Measurements from ENCODE around the gene FIGNL1. TPM values are rescaled to one million over a fixed set of nuclear protein-coding genes. Genes with fewer than 3 reads are reported as not detected.
A peak's percentile ranks its signal among the peaks of the same experiment; 100 is the strongest.

FIGNL1 gene
- total RNA-seq, 1 experiment from 2014 or later, result 28.0 TPM

DNA sequence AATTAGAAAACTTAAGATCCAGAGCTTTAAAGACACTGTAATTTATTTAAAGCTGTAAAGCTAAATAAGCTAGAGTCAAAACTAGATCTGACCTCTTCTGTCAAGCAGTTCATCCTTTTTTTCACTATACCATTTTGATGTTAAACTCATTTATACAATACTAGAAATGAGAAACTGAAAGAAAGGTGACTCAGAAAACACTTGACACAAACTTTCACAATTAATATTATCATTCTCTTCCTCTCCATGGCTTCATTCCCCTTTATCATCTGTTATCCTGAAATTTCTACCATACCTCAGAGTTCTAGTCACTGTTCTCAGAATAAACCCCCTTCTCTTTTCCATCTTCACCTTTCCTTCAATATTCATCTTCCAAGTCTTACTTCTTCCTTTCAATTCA lies 1.3 kb downstream of the FIGNL1 start:
- peaks cover 15% of the 10 kb centered on the region; the same call in 1 of the 2 replicates for H3K4me1 ChIP-seq (ENCODE audit: control insufficient read depth, insufficient read depth, low read length)
- H3K36me3 ChIP-seq (ENCODE audit: control insufficient read depth, insufficient read depth, low read length), result peaks cover 15% of the 10 kb centered on the region; the same call in 1 of the 2 replicates
- H3K4me3 ChIP-seq (ENCODE audit: low read depth in 2 of 2, low read length in 2 of 2), result no peak overlapping the region
- ATAC-seq (no peak), DNase-seq (ENCODE audit: low read depth, low spot score) (no peak)
- TF ChIP-seq TCF7L2 (IDR thresholded peaks at IDR 0.05; ENCODE audit: low read depth, low read length) (no peak), SIN3A (IDR thresholded peaks at IDR 0.05; ENCODE audit: borderline replicate concordance, insufficient read depth, low read depth, low read length) (no peak), POLR2AphosphoS5 (IDR thresholded peaks at IDR 0.05; ENCODE audit: low read depth, low read length) (no peak)
- TF ChIP-seq, protein P1, sequence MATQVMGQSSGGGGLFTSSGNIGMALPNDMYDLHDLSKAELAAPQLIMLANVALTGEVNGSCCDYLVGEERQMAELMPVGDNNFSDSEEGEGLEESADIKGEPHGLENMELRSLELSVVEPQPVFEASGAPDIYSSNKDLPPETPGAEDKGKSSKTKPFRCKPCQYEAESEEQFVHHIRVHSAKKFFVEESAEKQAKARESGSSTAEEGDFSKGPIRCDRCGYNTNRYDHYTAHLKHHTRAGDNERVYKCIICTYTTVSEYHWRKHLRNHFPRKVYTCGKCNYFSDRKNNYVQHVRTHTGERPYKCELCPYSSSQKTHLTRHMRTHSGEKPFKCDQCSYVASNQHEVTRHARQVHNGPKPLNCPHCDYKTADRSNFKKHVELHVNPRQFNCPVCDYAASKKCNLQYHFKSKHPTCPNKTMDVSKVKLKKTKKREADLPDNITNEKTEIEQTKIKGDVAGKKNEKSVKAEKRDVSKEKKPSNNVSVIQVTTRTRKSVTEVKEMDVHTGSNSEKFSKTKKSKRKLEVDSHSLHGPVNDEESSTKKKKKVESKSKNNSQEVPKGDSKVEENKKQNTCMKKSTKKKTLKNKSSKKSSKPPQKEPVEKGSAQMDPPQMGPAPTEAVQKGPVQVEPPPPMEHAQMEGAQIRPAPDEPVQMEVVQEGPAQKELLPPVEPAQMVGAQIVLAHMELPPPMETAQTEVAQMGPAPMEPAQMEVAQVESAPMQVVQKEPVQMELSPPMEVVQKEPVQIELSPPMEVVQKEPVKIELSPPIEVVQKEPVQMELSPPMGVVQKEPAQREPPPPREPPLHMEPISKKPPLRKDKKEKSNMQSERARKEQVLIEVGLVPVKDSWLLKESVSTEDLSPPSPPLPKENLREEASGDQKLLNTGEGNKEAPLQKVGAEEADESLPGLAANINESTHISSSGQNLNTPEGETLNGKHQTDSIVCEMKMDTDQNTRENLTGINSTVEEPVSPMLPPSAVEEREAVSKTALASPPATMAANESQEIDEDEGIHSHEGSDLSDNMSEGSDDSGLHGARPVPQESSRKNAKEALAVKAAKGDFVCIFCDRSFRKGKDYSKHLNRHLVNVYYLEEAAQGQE (IDR thresholded peaks at IDR 0.05; ENCODE audit: insufficient read depth in 1 of 2, low read depth in 2 of 2, low read length in 1 of 2), result no peak
- TF ChIP-seq, protein P2, sequence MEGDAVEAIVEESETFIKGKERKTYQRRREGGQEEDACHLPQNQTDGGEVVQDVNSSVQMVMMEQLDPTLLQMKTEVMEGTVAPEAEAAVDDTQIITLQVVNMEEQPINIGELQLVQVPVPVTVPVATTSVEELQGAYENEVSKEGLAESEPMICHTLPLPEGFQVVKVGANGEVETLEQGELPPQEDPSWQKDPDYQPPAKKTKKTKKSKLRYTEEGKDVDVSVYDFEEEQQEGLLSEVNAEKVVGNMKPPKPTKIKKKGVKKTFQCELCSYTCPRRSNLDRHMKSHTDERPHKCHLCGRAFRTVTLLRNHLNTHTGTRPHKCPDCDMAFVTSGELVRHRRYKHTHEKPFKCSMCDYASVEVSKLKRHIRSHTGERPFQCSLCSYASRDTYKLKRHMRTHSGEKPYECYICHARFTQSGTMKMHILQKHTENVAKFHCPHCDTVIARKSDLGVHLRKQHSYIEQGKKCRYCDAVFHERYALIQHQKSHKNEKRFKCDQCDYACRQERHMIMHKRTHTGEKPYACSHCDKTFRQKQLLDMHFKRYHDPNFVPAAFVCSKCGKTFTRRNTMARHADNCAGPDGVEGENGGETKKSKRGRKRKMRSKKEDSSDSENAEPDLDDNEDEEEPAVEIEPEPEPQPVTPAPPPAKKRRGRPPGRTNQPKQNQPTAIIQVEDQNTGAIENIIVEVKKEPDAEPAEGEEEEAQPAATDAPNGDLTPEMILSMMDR (IDR thresholded peaks at IDR 0.05), result no peak
- peak overlapping the region; percentile 93; the same call in 1 of the 2 replicates for H3K27ac ChIP-seq (ENCODE audit: low read length)
- POLR2A ChIA-PET, result no interaction called here
- TSS peak; percentile 65 for BruUV-seq (replicated peaks)
- CTCF ChIA-PET, result no interaction called here
- intact Hi-C loops (cut with micrococcal nuclease; ENCODE audit: unreplicated experiment), result no loop called here
- no peaks in the 10 kb centered on the region for H3K9me3 ChIP-seq (ENCODE audit: control insufficient read depth, insufficient read depth, low read depth, low read length)
- no peaks in the 10 kb centered on the region for H3K27me3 ChIP-seq (ENCODE audit: control insufficient read depth, insufficient read depth, low read length)
- in situ Hi-C loops (cut with HindIII; ENCODE audit: low pct_unique_long_range_greater_than_20kb, low sequenced_read_pairs), result no loop called here

DNA sequence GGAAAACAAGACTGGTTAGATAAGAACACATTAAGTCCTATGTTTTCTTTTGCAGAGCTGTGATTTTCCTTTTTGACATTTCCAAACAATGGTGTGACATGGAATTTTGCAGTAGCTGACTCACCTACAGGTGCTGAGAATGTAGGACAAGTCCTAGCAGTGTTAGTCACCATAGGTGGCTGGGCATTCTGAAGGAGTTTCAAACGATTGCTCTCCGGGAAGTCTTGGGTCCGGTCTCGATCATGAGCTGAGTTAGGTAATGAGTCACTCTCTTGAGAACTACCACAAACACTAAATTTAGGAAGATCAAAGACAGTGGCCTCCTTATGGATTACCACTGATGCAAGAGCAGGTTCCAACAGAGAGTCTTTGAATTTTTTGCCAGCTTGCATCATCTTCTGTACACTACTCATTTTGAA lies 3.6 kb downstream of the FIGNL1 start:
- intact Hi-C loops (cut with micrococcal nuclease; ENCODE audit: unreplicated experiment) (no loop called here), in situ Hi-C loops (cut with HindIII; ENCODE audit: low pct_unique_long_range_greater_than_20kb, low sequenced_read_pairs) (no loop called here)
- no peak overlapping the region for H3K4me3 ChIP-seq (ENCODE audit: low read depth in 2 of 2, low read length in 2 of 2)
- no peaks in the 10 kb centered on the region for H3K9me3 ChIP-seq (ENCODE audit: control insufficient read depth, insufficient read depth, low read depth, low read length)
- ChIA-PET CTCF (no interaction called here), POLR2A (no interaction called here)
- TF ChIP-seq, protein P2 (IDR thresholded peaks at IDR 0.05), result no peak
- TF ChIP-seq TCF7L2 (IDR thresholded peaks at IDR 0.05; ENCODE audit: low read depth, low read length), result peak; percentile 61
- TF ChIP-seq, protein P1 (IDR thresholded peaks at IDR 0.05; ENCODE audit: insufficient read depth in 1 of 2, low read depth in 2 of 2, low read length in 1 of 2), result no peak
- no peaks in the 10 kb centered on the region for H3K27me3 ChIP-seq (ENCODE audit: control insufficient read depth, insufficient read depth, low read length)
- no TSS peak for BruUV-seq (replicated peaks)
- H3K36me3 ChIP-seq (ENCODE audit: control insufficient read depth, insufficient read depth, low read length), result peaks cover 15% of the 10 kb centered on the region; the same call in 1 of the 2 replicates
- ATAC-seq, result no peak
- DNase-seq (ENCODE audit: low read depth, low spot score), result peak; percentile 92
- H3K4me1 ChIP-seq (ENCODE audit: control insufficient read depth, insufficient read depth, low read length), result peaks cover 15% of the 10 kb centered on the region; the same call in 1 of the 2 replicates
- no peak overlapping the region for H3K27ac ChIP-seq (ENCODE audit: low read length)

Data from Panc1 (cell line).